ENCODE measurements around the gene EGLN3.

Gene EGLN3

GRCh38 chr14:33910435-33910834 lies 40.4 kb downstream of the EGLN3 start:
- no peak for DNase-seq (ENCODE audit: low read depth)

DNA sequence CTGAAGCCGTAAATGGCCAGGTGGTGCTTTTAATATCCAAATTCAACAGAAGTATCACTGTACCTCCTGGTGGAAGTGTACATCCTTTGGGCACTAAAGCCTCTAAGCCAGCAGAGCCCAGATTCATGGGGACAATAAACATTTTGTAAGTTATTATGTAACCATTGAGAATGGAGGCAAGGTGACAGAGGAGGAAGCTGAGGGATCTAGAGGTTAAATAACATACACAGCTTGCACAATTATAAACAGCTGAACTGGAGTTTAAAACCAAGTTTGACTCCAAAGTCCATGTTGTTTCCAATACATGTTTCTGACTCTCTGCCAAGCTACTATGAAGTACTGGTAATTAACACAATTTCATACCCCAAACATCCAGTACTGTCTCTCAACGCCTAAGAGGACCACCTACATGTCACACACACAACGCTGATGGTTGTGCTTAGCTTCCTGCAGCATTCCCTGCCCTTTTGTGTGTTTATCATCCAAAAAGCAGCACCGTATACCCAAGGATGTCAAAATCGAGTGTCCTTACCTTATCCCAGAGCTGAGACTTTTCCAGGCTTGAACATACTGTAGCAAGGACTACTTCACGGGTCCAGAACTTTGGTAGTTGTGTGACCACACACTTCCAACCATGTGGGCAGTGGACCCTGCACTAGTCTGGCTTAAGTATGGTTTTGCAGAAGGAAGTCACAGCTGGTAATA lies 41.3 kb downstream of the EGLN3 start:
- no peak for DNase-seq (ENCODE audit: low read depth)

- no peak for DNase-seq (ENCODE audit: low read depth)
These were observed 42.2 kb downstream of the EGLN3 start for GRCh38 chr14:33908540-33909223.

- DNase-seq (ENCODE audit: low read depth) = no peak
These were observed 43.9 kb downstream of the EGLN3 start for GRCh38 chr14:33906968-33907367.

DNA sequence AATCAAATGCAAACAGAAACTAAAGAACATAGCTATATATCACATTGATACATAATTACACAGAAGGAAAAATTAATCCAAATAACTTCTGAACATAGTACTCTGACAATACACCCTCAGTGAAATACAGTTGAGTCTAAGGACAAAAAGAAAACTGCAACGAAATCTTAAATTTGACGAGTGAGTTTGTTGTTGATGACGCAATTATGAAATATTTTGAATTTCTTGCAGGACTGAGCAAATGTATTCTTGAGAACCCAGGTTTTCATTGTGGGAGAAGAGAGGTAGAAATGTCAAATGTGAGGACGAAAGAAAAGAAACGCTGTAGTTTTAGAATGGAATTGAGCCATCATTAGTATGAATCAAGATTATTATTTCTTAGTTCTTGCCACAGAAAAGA lies 46.3 kb downstream of the EGLN3 start:
- no peak for DNase-seq (ENCODE audit: low read depth)

- DNase-seq (ENCODE audit: low read depth) = no peak
These were observed 47.5 kb downstream of the EGLN3 start for GRCh38 chr14:33903369-33903768.

GRCh38 chr14:33902363-33902762 lies 48.5 kb downstream of the EGLN3 start:
- no peak for DNase-seq (ENCODE audit: low read depth)

- no peak for DNase-seq (ENCODE audit: low read depth)
These were observed 49.3 kb downstream of the EGLN3 start for GRCh38 chr14:33901426-33902155.

- no peak for DNase-seq (ENCODE audit: low read depth)
These were observed 50.2 kb downstream of the EGLN3 start for GRCh38 chr14:33900706-33901105.

DNA sequence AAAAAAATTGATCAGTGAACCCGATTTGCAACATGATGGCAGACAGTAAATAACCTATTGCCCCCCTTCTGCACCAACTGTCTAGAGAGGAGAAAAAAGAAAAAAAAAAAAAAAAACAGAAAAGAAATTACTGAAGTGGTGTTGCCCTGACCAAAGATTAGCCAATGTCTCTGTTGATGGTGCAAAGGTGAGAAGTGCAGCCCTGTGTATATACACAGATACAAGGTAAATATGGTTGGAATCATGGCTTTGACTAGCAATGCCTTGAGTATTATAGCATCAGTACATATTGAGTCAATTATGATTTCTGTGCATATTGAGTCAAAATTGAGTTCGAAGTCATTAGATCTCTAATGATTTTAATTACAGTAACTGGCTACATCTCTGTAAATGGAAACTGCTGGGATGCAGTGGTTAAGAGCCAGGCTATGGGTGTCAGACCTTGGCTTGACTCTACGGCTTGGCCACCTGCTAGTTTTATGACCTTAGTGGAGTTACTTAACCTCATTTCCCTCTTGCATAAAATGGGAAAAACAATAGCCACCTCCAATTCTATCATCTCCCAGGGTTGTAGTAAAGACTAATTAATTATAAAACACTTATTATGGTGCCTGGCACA lies 51.0 kb downstream of the EGLN3 start:
- no peak for DNase-seq (ENCODE audit: low read depth)

DNA sequence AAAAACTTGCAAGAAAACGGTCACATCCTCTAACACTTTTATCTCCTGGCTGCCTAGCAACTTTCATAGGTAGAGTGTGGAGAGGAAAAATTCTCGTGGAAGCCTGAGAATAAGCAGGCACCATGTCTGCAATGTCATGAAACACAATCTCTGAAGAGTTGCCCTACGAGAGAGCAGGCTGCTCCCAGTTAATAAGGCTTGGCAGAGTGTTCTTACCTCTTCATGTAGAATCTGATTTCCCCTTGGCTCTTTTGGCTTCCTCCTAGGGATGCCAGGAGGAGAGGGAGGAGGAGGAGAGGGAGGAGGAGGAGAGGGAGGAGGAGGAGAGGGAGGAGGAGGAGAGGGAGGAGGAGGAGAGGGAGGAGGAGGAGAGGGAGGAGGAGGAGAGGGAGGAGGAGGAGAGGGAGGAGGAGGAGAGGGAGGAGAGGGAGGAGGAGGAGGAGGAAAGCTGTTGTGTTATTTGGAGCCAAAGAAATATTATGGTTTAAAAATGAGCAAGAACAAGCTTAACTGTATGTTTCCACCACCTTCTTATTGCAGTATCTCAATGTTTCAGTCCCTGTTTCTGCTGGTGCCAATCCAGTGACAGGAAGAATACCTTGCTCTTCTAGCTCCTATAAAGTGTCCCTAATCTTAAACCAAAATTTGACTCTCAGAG lies 52.9 kb downstream of the EGLN3 start:
- no peak for DNase-seq (ENCODE audit: low read depth)

- DNase-seq (ENCODE audit: low read depth) = no peak
These were observed 53.5 kb downstream of the EGLN3 start for GRCh38 chr14:33897382-33897781.

- no peak for DNase-seq (ENCODE audit: low read depth)
These were observed 56.5 kb downstream of the EGLN3 start for GRCh38 chr14:33894339-33894738.

GRCh38 chr14:33891700-33892099 lies 59.2 kb downstream of the EGLN3 start:
- DNase-seq (ENCODE audit: low read depth) = no peak

DNA sequence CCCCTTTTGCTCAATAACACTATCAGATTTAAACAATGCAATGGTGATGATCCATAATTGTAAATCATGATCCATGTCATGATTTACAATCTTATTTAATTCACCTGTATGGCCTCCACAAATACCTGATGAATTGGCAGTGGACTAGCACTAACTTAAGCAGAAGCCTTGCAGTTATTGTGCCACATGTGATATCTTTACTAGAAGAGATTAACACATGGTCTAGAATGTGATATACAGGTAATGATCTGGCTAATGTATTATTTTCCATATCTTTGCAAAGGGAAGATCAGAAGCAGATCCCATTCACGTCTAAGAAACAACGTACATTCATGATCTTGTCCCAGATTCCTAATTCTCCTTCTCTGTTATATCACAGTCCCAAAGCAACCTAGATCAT lies 66.0 kb downstream of the EGLN3 start:
- no peak for DNase-seq (ENCODE audit: low read depth)

DNA sequence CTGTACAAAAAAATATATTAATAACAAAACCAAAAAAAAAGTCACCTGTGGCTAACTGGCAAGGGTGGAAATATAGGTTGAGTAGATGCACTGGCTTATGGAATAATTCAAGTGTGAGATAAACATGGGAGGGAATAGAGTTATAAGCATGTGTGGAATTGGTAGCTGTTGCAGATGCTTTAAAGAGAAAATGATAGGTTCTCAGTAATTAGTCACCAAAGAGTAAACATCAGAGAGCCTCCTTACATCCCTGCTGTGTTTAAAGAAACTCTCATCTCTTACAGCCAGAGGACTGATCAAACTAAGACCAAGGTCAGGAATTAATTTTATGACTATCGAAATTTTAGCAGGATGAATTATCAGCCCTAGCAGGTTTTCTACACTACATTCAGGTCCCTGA lies 70.5 kb downstream of the EGLN3 start:
- DNase-seq (ENCODE audit: low read depth) = no peak

GRCh38 chr14:33879684-33880286 lies 71.1 kb downstream of the EGLN3 start:
- DNase-seq (ENCODE audit: low read depth) = no peak

DNA sequence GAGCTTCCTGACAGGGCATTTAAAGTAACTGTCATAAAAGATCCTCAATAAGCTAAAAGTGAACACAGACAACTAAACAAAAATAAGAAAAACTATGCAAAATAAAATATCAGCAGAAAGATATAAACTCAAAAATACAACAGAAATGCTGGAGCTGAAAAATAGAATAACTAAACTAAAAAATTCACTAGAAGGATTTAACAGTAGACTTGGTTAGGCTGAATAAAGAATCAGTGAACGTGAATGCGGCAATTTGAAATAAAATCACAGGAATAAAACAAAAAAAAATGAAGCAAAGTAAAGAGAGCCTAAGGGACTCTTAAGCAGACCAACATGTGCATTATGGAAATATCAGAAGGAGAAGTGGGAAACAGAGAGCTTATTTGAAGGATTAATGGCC lies 74.6 kb downstream of the EGLN3 start:
- DNase-seq (ENCODE audit: low read depth) = no peak
